Germinal center (tissue), 1 donor: ENCODE results near the gene RNF114.

ENCODE experiments used
- DNase-seq: peaks from one replicate; pipeline ENCODE4 v3.0.0; 2012; ENCODE audit warnings: mixed read lengths, low spot score

The RNF114 gene

GRCh38 chr20:49904440-49905214 lies 31.6 kb upstream of the RNF114 start:
- DNase-seq = no peak

DNA sequence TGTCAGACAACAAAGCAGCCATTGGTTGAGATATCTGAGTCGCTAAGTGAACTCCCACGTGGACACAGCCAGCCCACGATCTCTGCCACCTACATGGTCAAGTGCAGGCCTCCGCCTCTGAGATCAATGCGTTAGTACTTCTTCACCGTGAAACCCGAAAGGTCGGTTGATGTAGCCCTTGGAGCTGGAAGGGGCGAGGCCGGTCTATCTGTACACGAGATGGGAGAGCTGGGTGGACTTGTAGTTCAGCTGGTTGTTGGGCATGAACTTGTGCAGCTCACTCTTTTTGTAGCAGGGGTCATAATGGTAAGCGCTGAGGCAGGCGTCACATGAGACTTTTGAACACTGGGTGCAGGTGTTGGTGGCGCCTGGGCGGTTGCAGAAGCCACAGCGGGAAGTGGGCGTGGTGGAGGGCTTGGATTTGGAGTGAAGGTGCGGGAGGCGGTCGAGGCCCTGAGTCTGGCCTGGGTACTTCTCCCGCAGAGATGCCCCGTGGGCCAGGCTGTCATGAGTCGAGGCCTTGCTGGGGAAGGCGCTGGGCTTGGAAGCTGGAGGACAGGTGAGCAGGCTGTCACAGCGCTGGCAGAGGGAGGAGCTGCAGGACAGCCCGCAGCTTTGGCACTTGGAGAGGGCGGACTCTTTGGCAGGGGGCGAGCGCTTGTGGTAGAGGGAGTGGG lies 30.6 kb upstream of the RNF114 start:
- no peak for DNase-seq

- DNase-seq = no peak
These were observed 30.0 kb upstream of the RNF114 start for GRCh38 chr20:49906101-49906604.

DNA sequence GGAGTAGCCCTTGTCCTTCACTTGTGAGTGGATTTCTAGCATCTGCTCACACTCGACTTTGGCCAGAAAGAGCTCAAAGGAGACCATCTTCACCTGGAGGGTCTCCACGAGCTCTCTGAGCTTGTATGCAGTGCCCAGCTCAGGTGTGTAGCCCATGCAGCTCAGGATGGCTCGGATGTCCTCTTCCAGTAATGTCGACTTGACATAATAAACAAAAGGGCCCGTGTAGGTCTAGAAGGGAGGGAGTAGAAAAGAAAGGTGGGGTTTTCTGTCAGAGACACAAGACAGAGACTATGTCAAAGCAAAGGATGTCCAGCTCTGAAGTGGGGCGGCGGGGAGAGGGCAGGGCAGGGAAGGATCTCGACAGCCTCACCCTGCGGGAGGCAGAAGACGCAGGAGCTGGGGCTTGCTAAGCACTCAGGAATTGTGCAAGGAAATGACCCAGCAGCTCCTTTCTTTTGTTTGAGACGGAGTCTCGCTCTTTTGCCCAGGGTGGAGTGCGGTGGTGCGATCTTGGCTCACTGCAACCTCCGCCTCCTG lies 29.5 kb upstream of the RNF114 start:
- no peak for DNase-seq

DNA sequence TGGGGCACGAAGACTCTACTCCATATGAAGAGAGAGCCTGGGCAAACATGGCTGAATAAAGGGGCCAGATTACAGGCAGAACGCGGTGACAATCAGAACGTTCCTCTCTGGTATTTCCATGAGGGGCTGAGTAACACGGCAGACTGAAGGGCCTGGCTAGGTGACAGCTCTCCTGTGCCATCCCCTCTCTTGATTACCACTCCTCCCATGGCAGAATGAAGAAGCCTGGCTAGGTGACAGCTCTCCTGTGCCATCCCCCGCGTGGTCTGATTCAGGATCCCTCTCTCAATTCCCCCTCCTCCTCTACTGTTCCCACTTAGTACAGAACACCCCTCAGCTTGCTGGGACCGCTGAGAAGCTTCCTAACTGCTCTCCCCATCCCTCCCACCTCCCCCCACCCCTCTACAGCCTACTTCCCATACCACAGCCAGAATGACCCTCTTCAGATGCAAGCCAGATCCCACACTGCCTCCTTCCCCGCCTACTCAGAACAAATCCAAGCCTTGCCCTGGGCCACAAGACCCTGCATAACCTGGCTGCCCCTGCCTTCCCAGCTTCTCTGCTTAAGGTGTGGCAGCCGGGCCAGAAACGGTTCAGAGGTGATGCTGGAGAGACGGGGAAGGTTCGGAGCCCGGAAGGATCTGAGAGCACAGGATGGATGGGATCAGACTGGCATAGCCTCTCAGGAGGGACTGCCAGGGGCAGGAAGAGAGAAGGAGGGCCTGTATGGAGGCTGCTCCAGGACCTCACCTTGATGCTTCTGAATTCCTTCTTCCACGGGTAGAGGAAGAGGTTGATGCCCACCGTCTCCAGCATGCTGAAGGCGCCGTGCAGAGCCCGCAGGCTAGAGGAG lies 28.6 kb upstream of the RNF114 start:
- DNase-seq = no peak

GRCh38 chr20:49908258-49908565 lies 28.0 kb upstream of the RNF114 start:
- DNase-seq = no peak

GRCh38 chr20:49909499-49910339 lies 26.5 kb upstream of the RNF114 start:
- no peak for DNase-seq

DNA sequence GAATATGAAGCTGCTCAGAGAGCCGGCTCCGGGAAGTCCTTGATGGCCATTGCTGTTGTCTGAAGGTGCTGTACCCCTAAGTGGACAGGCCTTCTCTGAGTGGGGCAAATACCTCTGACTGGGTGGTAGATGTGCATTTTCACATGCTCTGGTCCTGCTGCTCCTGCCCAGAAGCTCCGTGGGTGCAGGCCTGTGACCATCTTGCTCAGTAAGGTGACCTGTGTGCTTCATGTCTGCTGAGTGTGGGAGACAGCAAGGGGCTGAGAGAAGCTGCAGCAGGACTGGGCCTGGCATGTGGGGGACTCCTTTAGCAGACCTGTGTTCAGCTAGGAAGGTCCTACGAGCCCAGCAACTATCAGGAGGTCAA lies 25.9 kb upstream of the RNF114 start:
- DNase-seq = no peak

- DNase-seq = no peak
These were observed 22.7 kb upstream of the RNF114 start for GRCh38 chr20:49913399-49914047.

GRCh38 chr20:49914310-49915117 lies 21.7 kb upstream of the RNF114 start:
- DNase-seq = no peak

GRCh38 chr20:49915118-49915379 lies 21.1 kb upstream of the RNF114 start:
- DNase-seq = no peak

DNA sequence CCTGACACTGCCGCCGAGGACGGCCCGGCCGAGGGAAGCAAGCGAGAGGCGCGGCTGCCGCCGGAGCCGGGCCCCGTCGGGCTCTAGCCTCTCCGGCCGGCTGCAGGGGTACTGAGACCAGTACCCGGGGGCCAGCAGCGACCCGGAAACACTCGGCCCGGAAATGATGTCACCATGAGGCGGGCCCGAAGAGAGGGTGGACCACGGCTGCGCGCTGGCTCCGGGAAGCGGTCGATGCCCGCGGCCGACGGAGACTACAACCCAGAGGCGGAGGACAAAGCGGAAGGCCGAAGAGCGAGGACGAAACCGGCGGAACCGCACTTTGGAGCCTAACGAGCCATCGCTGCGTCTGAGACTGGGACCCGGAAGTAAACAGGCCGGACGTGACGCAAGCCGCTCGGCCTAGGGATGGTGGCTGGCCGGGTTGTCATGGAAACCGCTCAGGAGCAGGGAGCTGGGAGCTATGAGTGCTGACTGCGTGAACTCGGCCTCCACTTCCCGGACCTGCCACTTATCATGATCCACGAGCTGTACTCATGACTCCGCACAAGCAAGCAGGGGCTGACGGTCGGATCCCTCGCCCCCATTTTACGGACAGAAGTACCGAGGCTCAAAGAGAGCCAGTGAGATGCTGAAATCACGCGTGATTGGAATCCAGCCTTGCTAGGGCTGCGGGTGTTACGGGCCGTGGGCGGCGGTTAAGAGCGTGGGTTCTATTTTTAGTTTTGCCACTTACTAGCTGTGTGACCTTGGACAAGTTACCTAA lies 20.6 kb upstream of the RNF114 start, which contains the start of gene SPATA2:
SPATA2 (minus strand) TSS at position 150 of the 766 bp plus-strand sequence. CDS start 7,039 bp downstream, outside the sequence.
- DNase-seq = peak; percentile 92

- DNase-seq = no peak
These were observed 19.8 kb upstream of the RNF114 start for GRCh38 chr20:49916146-49917002.

DNA sequence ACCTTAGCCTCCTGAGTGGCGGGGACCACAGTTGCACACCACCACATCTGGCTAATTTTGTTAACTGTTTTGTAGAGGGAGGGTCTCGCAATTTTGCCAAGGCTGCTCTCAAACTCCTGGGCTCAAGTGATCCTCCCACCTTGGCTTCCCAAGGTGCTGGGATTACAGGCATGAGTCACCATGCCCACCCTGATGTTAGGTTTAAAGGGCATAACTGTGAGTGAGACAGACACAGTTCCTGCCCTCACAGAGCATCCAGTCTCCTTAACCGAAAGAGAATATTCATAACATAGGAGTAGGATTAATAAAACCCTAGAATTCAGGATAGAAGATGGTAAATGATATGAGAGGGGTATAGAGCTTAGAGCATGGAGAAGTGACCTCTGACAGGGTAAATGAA lies 17.8 kb upstream of the RNF114 start:
- no peak for DNase-seq

GRCh38 chr20:49919009-49919408 lies 17.2 kb upstream of the RNF114 start:
- DNase-seq = no peak

DNA sequence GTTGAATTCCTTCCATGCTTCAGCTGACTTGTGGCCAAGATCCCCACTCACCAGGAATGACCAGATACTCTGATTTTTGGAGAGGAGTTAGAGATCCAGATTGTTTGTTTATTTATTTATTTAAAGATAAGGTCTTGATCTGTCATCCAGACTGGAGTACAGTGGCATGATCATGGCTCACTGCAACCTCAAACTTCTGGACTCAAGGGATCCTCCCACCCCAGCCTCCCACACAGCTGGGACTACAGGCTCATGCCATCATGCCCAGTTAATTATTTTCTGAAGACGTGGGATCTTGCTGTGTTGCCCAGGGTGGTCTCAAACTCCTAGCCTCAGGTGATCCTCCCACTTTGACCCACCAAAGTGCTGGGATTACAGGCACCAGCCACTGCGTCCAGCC lies 16.7 kb upstream of the RNF114 start:
- DNase-seq = no peak

GRCh38 chr20:49924247-49924646 lies 11.9 kb upstream of the RNF114 start:
- no peak for DNase-seq

GRCh38 chr20:49925901-49926454 lies 10.2 kb upstream of the RNF114 start:
- no peak for DNase-seq
